Measurements from ENCODE around the gene MUC4. TPM values are rescaled to one million over a fixed set of nuclear protein-coding genes. Genes with fewer than 3 reads are reported as not detected.

The MUC4 gene
- total and polyA plus RNA-seq, 9 of the 15 experiments (the other 6 are each of a cell fraction or from before 2014, with no cell fraction given) = under 0.01 to 0.21 (median 0.10) TPM; not detected in 4

DNA sequence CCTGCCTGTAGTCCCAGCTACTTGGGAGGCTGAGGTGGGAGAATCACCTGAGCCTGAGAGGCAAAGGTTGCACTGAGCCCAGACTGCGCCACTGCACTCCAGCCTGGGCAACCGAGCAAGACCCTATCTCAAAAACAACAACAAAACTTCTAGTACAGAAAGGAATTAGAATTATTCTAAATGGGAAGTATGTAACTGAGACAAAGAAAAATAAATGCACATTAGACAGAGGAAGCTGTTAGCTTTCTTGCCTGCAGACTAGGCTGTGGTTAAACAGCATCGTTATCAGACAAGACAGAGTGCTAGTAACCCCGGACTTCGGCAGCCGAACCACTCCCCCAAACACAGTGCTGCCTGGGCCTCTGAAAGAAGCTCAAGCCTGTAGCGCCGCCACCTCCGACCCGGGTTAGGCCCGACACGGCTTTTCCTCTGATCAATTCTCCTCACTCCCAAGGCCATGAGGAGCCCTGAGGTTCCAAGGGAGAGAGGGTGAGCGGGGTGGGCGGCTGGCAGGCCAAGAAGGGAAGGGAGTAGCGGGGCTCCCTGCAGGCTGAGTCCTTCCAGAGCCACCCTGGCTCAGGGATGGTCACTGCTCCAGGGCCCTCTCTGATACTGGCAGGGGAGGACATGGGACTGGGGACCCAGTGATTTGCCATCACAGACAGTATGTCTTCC, 44.8 kb upstream of the MUC4 start (continued):
- TF ChIP-seq PRPF4 (IDR thresholded peaks at IDR 0.05; ENCODE audit: insufficient read depth, low read depth, low read length, poor library complexity, severe bottlenecking) = no peak
- TF ChIP-seq, protein P1, sequence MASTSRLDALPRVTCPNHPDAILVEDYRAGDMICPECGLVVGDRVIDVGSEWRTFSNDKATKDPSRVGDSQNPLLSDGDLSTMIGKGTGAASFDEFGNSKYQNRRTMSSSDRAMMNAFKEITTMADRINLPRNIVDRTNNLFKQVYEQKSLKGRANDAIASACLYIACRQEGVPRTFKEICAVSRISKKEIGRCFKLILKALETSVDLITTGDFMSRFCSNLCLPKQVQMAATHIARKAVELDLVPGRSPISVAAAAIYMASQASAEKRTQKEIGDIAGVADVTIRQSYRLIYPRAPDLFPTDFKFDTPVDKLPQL (IDR thresholded peaks at IDR 0.05; ENCODE audit: extremely low read depth, insufficient read length) = no peak
- TF ChIP-seq TEAD4 (IDR thresholded peaks at IDR 0.05; ENCODE audit: low read length) = peak; percentile 88
- TF ChIP-seq TEAD4 (CRISPR knock-in tag; IDR thresholded peaks at IDR 0.05; ENCODE audit: borderline replicate concordance) = no peak
- peak; percentile 42 to 67; a peak in 3 of 4 replicates for TF ChIP-seq RAD21 (CRISPR knock-in tag; conservative IDR thresholded peaks at IDR 0.05 in 1 of 2, IDR thresholded peaks at IDR 0.05 in 1 of 2)
- no peak for TF ChIP-seq RHOXF2B (CRISPR knock-in tag; conservative IDR thresholded peaks at IDR 0.05)
- no peak; the same call in none of the 2 replicates for TF ChIP-seq ADNP (tag; IDR thresholded peaks at IDR 0.05)
- no peak for TF ChIP-seq U2AF1 (optimal IDR thresholded peaks at IDR 0.05; ENCODE audit: low read depth, low read length)
- no peak; the same call in 1 of the 2 replicates for TF ChIP-seq DMBX1 (CRISPR knock-in tag; IDR thresholded peaks at IDR 0.05; ENCODE audit: borderline replicate concordance)
- no peak for TF ChIP-seq IRF2 (CRISPR knock-in tag; IDR thresholded peaks at IDR 0.05)
- no peak for TF ChIP-seq ZHX1 (conservative IDR thresholded peaks at IDR 0.05; ENCODE audit: low read length)
- no peak for TF ChIP-seq NR2C2 (CRISPR knock-in tag; IDR thresholded peaks at IDR 0.05)
- peak; percentile 32; the same call in 1 of the 2 replicates for TF ChIP-seq NR2C2 (tag; IDR thresholded peaks at IDR 0.05)
- TF ChIP-seq POLR3A (IDR thresholded peaks at IDR 0.05; ENCODE audit: borderline replicate concordance, extremely low read depth, insufficient read depth, insufficient read length) = no peak
- TF ChIP-seq SMAD1 (IDR thresholded peaks at IDR 0.05; ENCODE audit: low read depth, low read length, partially characterized antibody) = no peak
- TF ChIP-seq CBX8 (IDR thresholded peaks at IDR 0.05; ENCODE audit: borderline replicate concordance, extremely low read depth, low read depth, low read length, poor library complexity, severe bottlenecking) = no peak
- peak; percentile 49 for TF ChIP-seq BRD9 (IDR thresholded peaks at IDR 0.05; ENCODE audit: low read depth, partially characterized antibody)
- TF ChIP-seq ZNF583 (CRISPR knock-in tag; IDR thresholded peaks at IDR 0.05) = peak; percentile 71; the same call in 1 of the 2 replicates
- no peak for TF ChIP-seq RBM22 (IDR thresholded peaks at IDR 0.05; ENCODE audit: low read depth, low read length, poor library complexity, severe bottlenecking)
- 0 out of 2 replicates have a peak, but pooled peaks have one; percentile 43 for TF ChIP-seq HDAC8 (tag; IDR thresholded peaks at IDR 0.05)
- TF ChIP-seq ZNF707 (CRISPR knock-in tag; conservative IDR thresholded peaks at IDR 0.05) = no peak
- TF ChIP-seq FOXA3 (CRISPR knock-in tag; conservative IDR thresholded peaks at IDR 0.05 in 1 of 2, IDR thresholded peaks at IDR 0.05 in 1 of 2) = no peak
- TF ChIP-seq NFRKB (IDR thresholded peaks at IDR 0.05; ENCODE audit: low read depth) = 0 out of 2 replicates have a peak, but pooled peaks have one; percentile 54
- peak; percentile 46; the same call in 1 of the 2 replicates for TF ChIP-seq STAT5A (IDR thresholded peaks at IDR 0.05; ENCODE audit: borderline replicate concordance, low read length)
- 0 out of 2 replicates have a peak, but pooled peaks have one; percentile 59 for TF ChIP-seq ZNF175 (CRISPR knock-in tag; IDR thresholded peaks at IDR 0.05; ENCODE audit: low read depth)

All from K562 (cell line).